Activated CD4-positive, alpha-beta memory T cell treated with anti-CD3 and anti-CD28 coated beads, Interleukin-2, amount 10 ng/mL, durations not matched to agents 7 days and 5 days (primary cell): ENCODE measurements around the gene PDE3B. TPM values are rescaled to one million over a fixed set of nuclear protein-coding genes. Genes with fewer than 3 reads are reported as not detected.
A peak's percentile ranks its signal among the peaks of the same experiment; 100 is the strongest.

ENCODE experiments used
- CTCF ChIA-PET: fragments of 350-600 bp; sonication (Branson Sonifier 250); formaldehyde crosslinking; loops from one replicate; lab custom pipeline; 2021; ENCODE audit warnings: antibody characterized with exemption, inconsistent platforms; lab: Charles Lee
- POLR2A ChIA-PET: fragments of 350-600 bp; sonication (Branson Sonifier 250); formaldehyde crosslinking; loops from one replicate; lab custom pipeline; 2021; ENCODE audit warnings: antibody characterized with exemption; lab: Charles Lee
- DNase-seq: peaks from one replicate; pipeline ENCODE4 v3.0.0-alpha.2; 2020
- H3K27ac Mint-ChIP-seq: one replicate; pipeline ENCODE4 v1.8.0; 2021; ENCODE audit warnings: mild to moderate bottlenecking, mixed read lengths
- H3K27me3 Mint-ChIP-seq: one replicate; pipeline ENCODE4 v1.8.0; 2021; ENCODE audit warnings: mixed read lengths
- H3K36me3 Mint-ChIP-seq: one replicate; pipeline ENCODE4 v1.8.0; 2021; ENCODE audit warnings: low read depth, mixed read lengths
- H3K4me1 Mint-ChIP-seq: one replicate; pipeline ENCODE4 v1.8.0; 2021; ENCODE audit warnings: mixed read lengths
- H3K4me3 Mint-ChIP-seq: one replicate; pipeline ENCODE4 v1.8.0; 2021; ENCODE audit warnings: mild to moderate bottlenecking, mixed read lengths
- H3K9me3 Mint-ChIP-seq: one replicate; pipeline ENCODE4 v1.8.0; 2021; ENCODE audit warnings: mixed read lengths
- total RNA-seq, 2 experiments: library from RNA; stranded (reverse); gene quantifications; one replicate each; pipeline ENCODE4 v1.2.3, GENCODE V29; 2021

PDE3B gene
- total RNA-seq, 2 experiments from 2014 or later = 73.9 to 74.9 TPM

DNA sequence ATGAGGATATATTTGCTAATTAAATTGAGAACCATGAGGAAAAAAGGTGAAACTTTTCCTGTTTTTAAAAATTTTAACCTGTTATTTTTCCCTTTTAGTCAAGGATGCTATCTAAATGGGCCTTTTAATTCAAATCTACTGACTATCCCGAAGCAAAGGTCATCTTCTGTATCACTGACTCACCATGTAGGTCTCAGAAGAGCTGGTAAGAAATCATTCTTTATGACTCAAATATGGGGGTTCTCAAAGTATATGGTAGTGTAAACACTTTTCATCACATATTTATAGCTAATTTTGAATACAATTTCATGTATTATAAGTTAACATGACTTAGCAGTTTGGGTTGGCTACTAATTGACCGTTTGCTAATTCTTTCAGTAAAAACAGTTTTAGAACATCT lies 160.2 kb downstream of the PDE3B start:
- Mint-ChIP-seq H3K9me3 (peaks cover 13% of the 10 kb centered on the region), H3K27ac (no peak overlapping the region), H3K27me3 (no peaks in the 10 kb centered on the region), H3K36me3 (peaks cover 80% of the 10 kb centered on the region), H3K4me3 (no peak overlapping the region), H3K4me1 (peaks cover 6% of the 10 kb centered on the region)
- DNase-seq = no peak
- ChIA-PET CTCF (no interaction called here), POLR2A (no interaction called here)

DNA sequence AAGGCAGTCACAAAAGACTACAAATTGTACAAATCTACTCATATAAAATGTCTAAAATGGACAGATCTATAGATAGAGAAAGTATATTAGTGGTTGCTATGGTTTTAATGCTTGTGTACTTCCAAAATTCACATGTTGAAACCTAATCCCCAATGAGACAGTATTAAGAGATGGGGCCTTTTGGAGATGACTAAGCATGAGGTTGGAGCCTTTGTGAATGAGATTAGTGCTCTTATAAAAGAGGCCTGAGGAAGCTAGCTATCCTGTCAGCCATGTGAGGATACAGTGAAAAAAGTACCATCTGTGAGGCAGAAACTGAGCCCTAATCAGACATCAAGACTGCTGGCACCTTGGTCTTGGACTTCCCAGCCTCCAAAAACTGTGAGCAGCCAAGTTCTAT lies 165.9 kb downstream of the PDE3B start:
- Mint-ChIP-seq H3K36me3 (peaks cover 73% of the 10 kb centered on the region), H3K4me1 (peaks cover 7% of the 10 kb centered on the region), H3K27me3 (no peaks in the 10 kb centered on the region), H3K27ac (no peak overlapping the region), H3K9me3 (peaks cover 10% of the 10 kb centered on the region), H3K4me3 (no peak overlapping the region)
- POLR2A ChIA-PET = no interaction called here
- no peak for DNase-seq
- CTCF ChIA-PET = no interaction called here

DNA sequence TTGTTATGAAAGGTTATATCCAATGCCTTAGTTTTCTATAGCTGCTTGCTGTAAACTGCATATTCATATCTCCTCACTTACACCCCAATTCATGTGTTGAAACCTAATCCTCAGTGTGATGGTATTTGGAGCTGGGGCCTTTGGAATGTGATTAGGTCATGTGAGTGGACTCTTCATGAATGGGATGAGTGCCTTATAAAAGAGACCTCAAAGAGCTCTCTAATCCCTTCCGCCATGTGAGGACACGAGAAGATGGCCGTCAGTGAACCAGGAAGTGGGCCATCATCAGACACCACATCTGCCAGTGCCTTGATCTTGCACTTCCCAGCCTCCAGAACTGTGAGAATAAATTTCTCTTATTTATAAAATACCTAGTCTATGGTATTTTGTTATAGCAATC lies 169.2 kb downstream of the PDE3B start:
- Mint-ChIP-seq H3K9me3 (peaks cover 2% of the 10 kb centered on the region), H3K27me3 (no peaks in the 10 kb centered on the region), H3K4me1 (peaks cover 5% of the 10 kb centered on the region), H3K27ac (no peak overlapping the region), H3K4me3 (no peak overlapping the region), H3K36me3 (peaks cover 68% of the 10 kb centered on the region)
- ChIA-PET POLR2A (no interaction called here), CTCF (no interaction called here)
- no peak for DNase-seq

DNA sequence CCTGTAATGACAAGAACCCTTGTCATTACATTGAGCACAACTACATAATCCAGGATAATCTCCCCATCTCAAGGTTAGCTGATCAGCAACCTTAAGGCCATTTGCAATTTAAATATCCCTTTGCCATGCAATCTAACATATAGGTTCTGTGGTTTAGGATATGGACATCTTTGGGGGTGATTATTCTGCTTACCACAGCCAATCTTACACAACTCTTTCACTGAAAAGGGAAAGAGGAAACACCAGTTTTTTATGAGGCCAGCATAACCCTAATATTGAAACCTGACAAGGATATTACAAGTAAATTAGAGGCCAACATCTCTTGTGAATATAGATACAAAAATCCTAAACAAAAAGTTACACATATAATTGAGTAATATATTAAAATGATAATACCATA lies 169.9 kb downstream of the PDE3B start:
- Mint-ChIP-seq H3K27ac (no peak overlapping the region), H3K27me3 (no peaks in the 10 kb centered on the region), H3K4me1 (peaks cover 5% of the 10 kb centered on the region), H3K36me3 (peaks cover 66% of the 10 kb centered on the region), H3K9me3 (peaks cover 2% of the 10 kb centered on the region), H3K4me3 (no peak overlapping the region)
- no peak for DNase-seq
- ChIA-PET POLR2A (no interaction called here), CTCF (no interaction called here)

DNA sequence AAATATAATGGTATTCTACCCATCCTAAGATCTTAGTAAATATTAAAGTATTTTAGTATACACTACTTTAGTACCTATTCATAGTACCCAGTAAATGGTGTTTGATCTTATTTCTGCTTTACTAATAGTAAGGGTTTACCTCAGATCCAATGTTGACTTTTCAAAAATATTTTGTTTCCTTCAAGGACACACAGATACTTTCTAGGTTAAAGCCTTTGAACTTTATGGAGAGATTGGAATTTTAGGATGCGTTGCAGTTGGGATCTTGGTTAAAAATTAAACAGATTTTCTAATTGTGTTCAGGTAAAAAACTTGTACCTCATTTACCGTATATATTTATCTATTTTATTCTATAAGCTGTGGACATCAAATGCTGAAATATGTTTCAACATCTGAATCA lies 175.2 kb downstream of the PDE3B start:
- DNase-seq = no peak
- ChIA-PET CTCF (no interaction called here), POLR2A (no interaction called here)
- Mint-ChIP-seq H3K27me3 (no peaks in the 10 kb centered on the region), H3K36me3 (peaks cover 72% of the 10 kb centered on the region), H3K4me3 (no peak overlapping the region), H3K27ac (no peak overlapping the region), H3K4me1 (peaks cover 2% of the 10 kb centered on the region), H3K9me3 (peaks cover 2% of the 10 kb centered on the region)

DNA sequence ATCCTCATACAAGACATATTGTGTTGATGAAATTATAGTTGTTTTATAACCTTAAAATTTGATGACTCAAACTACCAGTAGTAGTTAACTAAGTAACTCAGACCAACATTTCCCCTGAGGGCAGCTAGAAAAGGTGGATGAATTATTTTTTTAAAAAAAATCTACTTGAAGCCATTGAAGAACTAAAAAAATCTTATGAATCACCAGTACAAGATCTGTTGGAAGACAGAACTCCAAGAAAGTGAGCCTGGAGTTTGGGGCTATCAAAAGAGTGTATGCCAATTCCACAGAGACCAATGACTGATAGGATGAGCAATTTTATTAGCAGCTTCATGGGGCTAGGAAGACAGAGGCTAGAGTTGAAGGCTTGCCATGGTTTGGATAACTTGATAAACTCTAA lies 176.0 kb downstream of the PDE3B start:
- H3K4me3 Mint-ChIP-seq = no peak overlapping the region
- POLR2A ChIA-PET = no interaction called here
- H3K36me3 Mint-ChIP-seq = peaks cover 78% of the 10 kb centered on the region
- CTCF ChIA-PET = no interaction called here
- peaks cover 9% of the 10 kb centered on the region for H3K9me3 Mint-ChIP-seq
- DNase-seq = no peak
- no peaks in the 10 kb centered on the region for H3K27me3 Mint-ChIP-seq
- H3K27ac Mint-ChIP-seq = no peak overlapping the region
- H3K4me1 Mint-ChIP-seq = peaks cover 2% of the 10 kb centered on the region

DNA sequence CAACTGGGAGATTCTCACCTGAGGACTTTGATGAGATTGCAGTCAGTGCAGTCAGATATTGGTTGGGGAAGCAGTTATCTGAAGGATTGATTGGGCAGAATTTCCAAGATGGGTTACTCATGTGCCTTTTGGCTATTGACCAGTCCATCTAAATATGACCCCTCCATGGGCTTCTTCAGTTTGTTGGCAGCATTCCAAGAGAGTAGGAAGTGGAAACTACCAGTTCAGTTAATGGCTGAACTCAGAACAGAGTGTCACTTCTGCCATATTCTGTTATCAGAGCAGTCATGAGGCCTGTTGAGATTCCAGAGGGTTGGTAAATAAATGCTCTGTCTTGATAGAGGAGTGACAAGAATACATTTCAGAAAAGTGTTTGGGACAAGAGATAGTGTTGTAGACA lies 177.4 kb downstream of the PDE3B start:
- Mint-ChIP-seq H3K4me3 (no peak overlapping the region), H3K4me1 (peaks cover 10% of the 10 kb centered on the region), H3K27me3 (no peaks in the 10 kb centered on the region), H3K36me3 (peaks cover 81% of the 10 kb centered on the region), H3K9me3 (peaks cover 22% of the 10 kb centered on the region), H3K27ac (no peak overlapping the region)
- no peak for DNase-seq
- POLR2A ChIA-PET = no interaction called here
- CTCF ChIA-PET = interaction anchor here (0.7 to 1.1 kb wide), 2 partner anchors 70 to 164 kb away, joined by 3 read pairs; no protein-coding TSS in a partner anchor

DNA sequence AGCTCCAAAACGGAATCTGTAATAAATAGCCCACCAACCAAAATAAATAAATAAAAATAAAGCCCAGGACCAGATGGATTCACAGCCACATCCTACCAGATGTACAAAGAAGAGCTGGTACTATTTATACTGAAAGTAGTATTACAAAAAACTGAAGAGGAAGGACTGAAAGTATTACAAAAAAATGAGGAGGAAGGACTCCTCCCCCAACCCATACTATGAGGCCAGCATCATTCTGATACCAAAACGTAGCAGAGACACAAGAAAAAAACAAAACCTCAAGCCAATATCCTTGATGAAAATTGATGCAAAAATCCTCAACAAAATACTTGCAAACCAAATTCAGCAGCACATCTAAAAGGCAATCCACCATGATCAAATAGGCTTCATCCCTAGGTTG lies 183.0 kb downstream of the PDE3B start:
- H3K4me1 Mint-ChIP-seq = peaks cover 19% of the 10 kb centered on the region
- H3K27me3 Mint-ChIP-seq = no peaks in the 10 kb centered on the region
- H3K27ac Mint-ChIP-seq = peak overlapping the region; percentile 42
- ChIA-PET CTCF (interaction anchor here (0.7 kb wide), 1 partner anchor 37 kb away, joined by 3 read pairs; no protein-coding TSS in a partner anchor), POLR2A (no interaction called here)
- H3K9me3 Mint-ChIP-seq = peaks cover 47% of the 10 kb centered on the region
- no peak for DNase-seq
- no peak overlapping the region for H3K4me3 Mint-ChIP-seq
- H3K36me3 Mint-ChIP-seq = peaks cover 75% of the 10 kb centered on the region

DNA sequence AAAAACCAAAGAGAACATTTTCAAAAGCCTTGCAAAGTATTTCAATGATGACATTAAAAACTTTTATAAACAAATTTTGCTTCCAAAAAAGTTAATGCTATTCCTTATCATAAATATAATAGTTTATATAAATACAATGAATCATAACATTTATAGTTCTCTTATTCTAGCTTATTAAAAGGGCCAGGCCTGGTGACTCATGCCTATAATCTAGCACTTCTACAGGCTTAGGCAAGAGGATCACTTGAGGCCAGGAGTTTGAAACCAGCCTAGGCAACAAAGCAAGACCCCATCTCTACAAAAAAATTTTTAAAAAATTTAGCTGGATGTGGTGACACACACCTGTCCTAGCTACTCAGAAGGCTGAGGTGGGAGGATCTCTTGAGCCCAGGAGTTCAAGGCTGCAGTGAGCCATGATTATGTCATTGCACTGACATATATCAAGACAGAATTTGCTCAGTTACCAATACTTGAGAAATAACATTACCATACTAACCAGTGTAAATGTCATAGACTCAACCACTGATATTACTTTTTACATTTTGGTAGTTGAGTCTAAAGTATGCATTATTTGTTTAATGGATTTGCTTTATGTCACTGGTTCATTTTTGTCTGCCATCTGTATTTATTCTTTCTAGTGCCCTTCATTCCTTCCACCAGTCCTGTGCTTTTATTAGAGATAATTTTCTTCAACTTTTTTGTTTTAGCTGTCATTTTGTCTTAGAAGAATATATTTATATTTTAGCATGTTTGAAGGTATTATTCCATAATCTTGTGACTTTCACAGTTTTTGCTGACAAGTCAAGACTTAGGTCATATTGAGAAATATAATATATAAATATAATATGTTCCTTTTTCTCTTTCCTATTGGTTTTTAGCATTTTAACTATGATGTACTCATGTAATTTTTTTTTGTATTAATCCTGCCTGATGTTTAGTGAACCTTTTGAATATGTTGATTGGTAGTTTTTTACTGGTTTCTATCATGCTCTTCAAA lies 192.2 kb downstream of the PDE3B start:
- Mint-ChIP-seq H3K4me3 (no peak overlapping the region), H3K27me3 (no peaks in the 10 kb centered on the region), H3K36me3 (peaks cover 58% of the 10 kb centered on the region), H3K4me1 (no peaks in the 10 kb centered on the region), H3K27ac (no peak overlapping the region), H3K9me3 (peaks cover 7% of the 10 kb centered on the region)
- DNase-seq = no peak
- CTCF ChIA-PET = interaction anchor here (1.5 kb wide), 1 partner anchor 70 kb away, joined by 4 read pairs; no protein-coding TSS in a partner anchor
- POLR2A ChIA-PET = no interaction called here

DNA sequence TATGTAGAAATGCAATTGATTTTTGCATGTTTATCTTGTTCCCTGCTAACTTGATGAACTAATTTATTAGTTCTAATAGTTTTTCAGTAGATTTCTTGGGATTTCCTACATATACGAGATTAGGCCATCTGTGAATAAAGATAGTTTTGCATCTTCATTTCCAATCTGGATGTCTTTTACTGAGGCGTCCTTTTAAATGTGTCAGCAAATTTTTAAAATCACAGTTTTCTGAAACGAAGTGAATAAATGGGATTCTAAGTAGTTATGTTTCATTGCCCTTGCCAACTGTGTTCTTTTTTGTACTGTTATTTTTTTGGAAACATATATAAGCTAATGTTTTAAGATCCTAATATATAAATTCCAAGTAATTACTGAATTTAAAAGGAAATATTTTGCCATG lies 198.4 kb downstream of the PDE3B start:
- Mint-ChIP-seq H3K4me1 (no peaks in the 10 kb centered on the region), H3K27me3 (no peaks in the 10 kb centered on the region), H3K4me3 (no peak overlapping the region), H3K27ac (no peak overlapping the region), H3K36me3 (peaks cover 66% of the 10 kb centered on the region), H3K9me3 (peaks cover 9% of the 10 kb centered on the region)
- ChIA-PET CTCF (no interaction called here), POLR2A (no interaction called here)
- no peak for DNase-seq

DNA sequence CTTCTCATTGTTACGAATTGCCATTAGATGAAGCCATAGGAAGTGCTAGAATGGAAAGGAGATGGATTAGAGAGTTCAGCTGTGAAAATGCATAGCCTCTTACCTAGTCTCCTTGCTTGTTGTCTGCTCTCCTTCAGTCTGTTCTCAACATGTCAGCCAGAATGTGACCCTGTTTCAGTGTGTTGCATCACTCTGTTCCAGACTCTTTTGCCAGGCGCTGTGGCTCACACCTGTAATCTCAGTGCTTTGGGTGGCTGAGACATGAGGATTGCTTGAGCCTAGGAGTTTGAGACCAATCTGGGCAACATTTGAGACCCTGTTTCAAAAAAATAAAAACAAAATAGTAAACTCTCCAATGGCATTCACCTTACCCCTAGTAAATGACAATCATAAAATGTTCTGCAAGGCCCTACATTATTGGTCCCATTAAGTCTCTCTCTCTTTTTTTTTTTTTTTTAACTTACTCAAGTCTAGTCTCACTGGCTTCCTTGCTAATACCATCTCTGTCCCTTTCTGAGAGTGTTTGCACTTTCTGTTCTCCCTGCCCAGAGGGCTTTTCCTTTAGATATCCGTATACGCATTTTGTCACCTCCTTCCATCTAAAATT lies 209.1 kb downstream of the PDE3B start:
- DNase-seq = no peak
- Mint-ChIP-seq H3K27me3 (no peaks in the 10 kb centered on the region), H3K27ac (no peak overlapping the region), H3K4me3 (no peak overlapping the region), H3K4me1 (peaks cover 5% of the 10 kb centered on the region), H3K36me3 (peaks cover 65% of the 10 kb centered on the region), H3K9me3 (peaks cover 2% of the 10 kb centered on the region)
- ChIA-PET CTCF (no interaction called here), POLR2A (no interaction called here)

DNA sequence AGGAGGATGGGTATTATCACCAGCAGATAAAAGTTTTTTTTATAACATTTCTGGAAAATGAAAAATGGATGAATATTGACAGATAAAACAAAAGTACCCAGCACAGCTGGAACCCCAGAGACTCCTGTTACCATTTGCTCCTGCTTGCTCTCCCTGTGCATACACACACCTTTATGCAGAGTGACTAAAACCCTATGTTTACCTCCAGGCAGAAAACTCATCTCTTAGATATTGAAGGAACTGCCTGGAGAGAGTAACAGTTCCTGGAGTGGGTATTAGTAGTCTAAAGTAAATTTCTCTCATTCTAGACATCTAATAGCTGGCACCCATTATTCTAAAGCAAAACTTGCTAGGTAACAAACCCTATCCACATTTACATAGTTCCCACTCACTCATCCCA lies 210.5 kb downstream of the PDE3B start:
- POLR2A ChIA-PET = no interaction called here
- CTCF ChIA-PET = interaction anchor here (0.6 to 1.1 kb wide), 2 partner anchors 54 to 248 kb away, joined by 3 to 4 read pairs; no protein-coding TSS in a partner anchor
- H3K9me3 Mint-ChIP-seq = peaks cover 2% of the 10 kb centered on the region
- H3K27me3 Mint-ChIP-seq = no peaks in the 10 kb centered on the region
- DNase-seq = no peak
- no peak overlapping the region for H3K27ac Mint-ChIP-seq
- peaks cover 71% of the 10 kb centered on the region for H3K36me3 Mint-ChIP-seq
- H3K4me3 Mint-ChIP-seq = no peak overlapping the region
- H3K4me1 Mint-ChIP-seq = peaks cover 5% of the 10 kb centered on the region

DNA sequence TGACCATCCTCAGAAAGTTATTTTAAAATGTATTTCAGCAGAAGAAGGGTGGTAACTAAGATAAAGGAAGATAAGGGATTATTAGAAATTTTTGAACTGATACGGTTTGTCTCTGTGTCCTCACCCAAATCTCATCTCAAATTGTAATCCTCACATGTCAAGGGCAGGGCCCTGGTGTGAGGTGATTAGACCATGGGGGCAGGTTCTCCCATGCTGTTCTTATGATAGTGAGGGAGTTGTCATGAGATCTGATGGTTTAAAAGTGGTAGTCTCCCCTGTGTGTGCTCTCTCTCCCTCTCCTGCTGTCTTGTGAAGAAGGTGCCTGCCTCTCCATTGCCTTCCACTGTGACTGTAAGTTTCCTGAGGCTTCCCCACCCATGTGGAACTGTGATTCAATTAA lies 212.3 kb downstream of the PDE3B start:
- DNase-seq = no peak
- H3K9me3 Mint-ChIP-seq = peaks cover 2% of the 10 kb centered on the region
- peaks cover 77% of the 10 kb centered on the region for H3K36me3 Mint-ChIP-seq
- POLR2A ChIA-PET = no interaction called here
- H3K4me1 Mint-ChIP-seq = peaks cover 5% of the 10 kb centered on the region
- no peak overlapping the region for H3K27ac Mint-ChIP-seq
- no peak overlapping the region for H3K4me3 Mint-ChIP-seq
- no peaks in the 10 kb centered on the region for H3K27me3 Mint-ChIP-seq
- CTCF ChIA-PET = no interaction called here
